ENCODE results near the gene FBXW11.
"Not testable (repeated sequence)": the region's sequence is repeated elsewhere in the genome, so short reads cannot be mapped to it uniquely, and the experiment has no call there.

The FBXW11 gene

DNA sequence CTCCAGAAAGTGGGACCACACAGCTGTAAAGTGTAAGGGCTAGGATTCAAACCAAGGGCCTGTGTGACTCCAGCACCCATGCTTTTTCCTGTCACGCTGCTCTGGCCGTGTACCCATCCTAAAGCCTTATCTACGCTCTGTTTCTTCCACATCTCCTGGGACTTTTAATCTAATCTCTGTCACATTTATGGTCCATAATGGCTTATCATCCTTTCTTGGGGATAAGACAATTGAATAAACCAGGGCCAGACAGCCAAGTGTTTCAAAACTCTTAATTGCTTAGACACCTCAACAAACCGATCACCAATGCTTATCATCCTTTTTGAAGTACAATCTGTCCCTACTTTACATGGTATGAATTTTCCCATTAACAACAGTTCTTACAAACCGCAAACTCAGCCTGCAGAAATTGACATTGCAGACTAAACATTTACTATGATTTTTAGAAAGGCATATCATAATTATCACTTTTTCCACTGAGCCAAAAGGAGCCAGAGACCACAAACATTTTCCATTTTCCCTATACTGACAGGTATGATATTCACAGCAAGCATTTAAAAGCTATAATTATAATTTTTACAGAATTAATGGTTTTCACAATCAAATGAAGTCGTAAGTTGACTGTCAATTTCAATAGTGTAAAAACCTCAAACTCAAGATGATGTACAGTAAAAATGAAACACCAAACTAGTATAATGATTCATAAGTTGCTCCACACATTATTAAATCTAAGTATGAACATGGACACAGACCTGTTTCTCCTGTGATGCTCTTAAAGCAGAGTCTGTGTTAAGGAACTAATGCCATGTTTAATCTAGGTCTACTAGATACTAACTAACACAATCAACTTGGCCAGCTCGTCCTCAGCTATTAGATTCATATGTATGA is 99.5 kb downstream of the FBXW11 start:
- DNase-seq: peak in 1 of 5 experiments; percentile 64

DNA sequence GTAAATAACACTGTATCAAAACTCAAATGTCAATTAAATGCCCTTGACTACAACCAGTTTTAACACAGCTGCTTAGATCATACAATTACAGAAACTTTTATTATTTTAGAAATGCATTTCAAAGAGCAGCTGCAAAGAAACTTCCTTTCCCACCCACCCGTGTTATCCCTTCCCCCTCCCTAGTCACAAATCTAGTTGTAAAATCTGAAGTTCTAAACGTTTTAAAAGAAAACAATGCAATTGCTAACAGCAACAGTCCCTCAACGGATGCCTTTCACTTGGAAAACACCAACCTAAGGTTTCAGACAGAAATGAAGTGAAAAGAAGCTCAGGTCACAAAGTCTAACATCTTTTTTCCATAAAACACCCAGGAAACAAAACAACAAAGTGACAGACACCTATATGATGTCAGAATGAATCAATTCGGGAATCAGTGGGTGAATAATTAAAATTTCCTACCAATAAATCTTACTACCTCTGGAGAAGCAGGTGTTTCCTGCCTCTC is 100.3 kb downstream of the FBXW11 start:
- DNase-seq: no peak

DNA sequence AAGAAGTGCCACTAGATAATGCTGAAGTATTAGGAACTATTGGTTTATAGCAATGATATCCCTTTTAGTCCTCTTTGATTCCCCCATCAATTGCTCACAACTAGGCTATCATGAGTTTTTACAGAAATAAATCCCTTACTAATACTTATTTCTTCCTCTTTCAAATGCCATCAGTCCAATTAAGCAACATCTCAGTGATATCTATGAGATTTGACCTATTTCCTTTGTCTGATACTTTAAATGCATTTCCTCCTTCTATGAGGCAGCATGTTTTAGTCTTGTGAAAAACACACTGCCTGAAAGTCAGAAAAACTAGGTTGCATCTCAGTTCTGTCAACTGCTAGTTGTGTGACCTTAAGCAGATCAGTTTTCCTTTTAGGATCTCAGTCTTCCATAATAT is 101.6 kb downstream of the FBXW11 start:
- DNase-seq: no peak

DNA sequence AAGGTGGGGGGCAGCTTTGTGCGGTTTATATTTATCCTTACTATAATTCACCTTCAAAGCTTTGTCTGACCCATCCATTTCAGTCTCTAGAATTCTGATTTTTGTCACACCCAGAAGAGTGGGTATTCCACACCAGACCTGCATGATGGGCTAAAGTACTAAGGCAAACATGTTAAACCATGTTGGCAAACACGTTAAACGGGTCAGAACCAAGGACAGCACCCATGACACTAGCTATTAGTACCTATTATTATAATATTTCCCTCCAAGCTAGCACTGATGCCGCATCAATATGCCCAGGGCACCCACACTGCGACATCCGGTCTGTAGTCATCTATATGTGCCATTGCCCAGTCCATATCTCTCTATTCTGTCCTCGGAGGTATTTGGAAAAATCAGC is 104.7 kb downstream of the FBXW11 start:
- DNase-seq: no peak

DNA sequence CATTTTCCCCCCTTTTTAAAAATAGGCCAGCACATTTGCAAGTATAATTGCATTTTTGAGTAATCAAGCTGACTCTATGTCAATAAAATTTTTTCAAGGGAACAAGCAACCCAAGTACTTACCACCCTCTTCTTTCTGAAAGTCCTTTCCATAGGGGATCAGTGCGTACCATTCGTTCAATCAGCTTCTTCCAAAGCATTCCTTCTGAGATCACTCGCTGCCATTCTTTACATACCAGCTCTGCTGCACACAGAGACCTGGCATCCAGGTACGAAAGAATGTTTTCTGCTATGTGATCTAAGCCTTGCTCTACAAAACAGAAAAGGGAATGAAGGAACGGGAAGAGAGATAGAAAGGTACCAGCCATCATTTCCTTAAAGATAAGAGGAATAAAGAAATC is 106.6 kb downstream of the FBXW11 start:
- no peak for DNase-seq

DNA sequence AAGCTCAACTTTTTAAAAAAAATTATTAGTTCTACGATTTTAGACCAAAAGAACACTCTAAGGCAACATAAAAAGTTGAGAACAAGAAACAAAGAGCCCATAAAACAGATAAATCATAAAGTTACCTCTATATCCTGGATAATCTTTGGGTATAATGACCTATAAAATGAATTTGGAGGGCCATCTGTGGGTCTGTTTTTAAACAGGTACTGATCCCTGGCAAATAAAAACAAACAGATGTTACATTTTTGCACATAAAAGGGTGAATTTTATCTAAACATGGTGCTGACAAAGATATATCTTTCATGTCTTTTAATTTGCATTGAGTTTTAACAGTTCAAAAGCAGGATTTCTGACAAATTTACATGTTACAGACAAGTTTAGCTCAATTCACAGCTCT is 107.6 kb downstream of the FBXW11 start:
- no peak for DNase-seq

DNA sequence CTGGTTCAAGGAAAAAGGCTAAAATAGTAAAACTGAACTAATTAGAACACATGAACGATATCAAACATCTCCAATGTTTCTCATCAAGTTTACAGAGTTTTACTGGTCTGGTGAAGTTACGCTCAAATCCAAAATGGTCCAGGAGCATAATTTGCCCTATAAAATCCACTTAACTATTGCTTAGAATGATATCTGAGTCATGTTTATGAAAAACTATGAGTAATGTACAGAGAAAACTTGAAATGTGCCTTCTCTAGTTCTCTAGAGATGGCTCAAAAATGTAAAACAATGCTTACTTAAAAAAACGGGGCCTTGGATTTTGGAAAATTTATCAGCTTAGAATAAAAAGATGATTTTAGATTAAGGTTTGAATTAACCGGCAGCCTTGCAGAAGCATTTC is 108.1 kb downstream of the FBXW11 start:
- DNase-seq: no peak

DNA sequence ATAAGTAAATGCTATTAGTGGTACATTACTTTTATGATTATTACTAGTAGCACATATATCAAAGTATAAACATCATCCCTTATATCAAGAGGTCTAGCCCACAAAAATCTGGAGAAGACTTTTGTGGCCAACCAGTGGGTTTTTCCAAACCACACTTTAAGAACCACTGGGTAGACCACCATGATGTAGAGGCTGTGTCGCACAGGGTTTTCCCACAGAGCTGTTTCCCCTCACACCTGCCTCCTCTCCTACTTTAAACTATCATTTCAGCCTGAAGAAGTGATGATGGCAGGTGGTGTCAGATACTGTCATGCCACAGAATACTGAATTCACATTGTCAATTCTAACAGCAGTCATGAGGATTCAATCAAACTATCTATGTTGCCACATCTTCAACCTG is 109.2 kb downstream of the FBXW11 start:
- peak in 1 of 5 experiments; percentile 11 for DNase-seq

DNA sequence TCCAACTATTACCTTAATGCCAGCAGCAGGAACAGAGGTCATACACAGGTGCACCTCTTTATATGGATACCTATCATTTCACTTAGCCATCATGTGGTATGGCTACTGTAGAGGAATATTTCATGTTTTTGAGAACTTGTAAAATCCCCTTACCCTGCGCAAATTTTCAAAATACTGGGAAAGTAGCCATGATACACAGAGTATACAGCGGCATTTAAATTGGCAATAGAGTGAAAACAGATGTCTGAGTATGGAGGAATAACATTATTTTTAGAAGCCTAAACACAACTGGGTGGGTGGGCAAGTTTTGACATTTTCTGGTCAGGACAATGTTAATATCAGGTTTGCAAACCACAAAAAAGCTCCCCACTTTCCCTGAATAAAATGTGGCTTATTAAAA is 111.4 kb downstream of the FBXW11 start:
- no peak for DNase-seq

DNA sequence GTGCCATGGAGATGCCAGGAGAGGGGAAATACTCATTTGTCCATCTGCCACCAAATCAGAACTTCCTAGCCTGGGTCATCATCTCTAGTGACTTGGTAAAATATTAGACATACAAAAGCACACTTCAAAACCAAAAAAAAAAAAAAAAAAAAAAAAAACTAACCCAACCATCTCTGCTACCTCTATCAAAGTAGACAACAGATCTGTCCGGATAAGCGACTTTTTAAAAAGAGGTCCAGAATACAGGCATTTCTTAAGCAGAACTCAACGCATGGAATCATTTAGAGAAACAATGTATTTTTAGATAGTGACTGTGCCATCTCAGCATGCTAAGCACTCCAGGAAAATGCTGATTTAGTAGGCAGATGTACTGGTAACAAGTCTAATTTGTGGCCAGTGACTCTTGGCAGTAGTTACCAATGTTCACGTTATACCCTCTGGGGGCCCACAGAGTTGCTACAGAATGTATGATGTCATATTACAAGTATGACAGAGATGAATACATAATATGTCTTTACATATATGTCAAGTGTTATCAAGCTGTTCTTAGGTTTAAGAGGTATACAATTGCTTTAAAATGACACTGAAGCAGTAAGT is 113.0 kb downstream of the FBXW11 start:
- DNase-seq: no peak

DNA sequence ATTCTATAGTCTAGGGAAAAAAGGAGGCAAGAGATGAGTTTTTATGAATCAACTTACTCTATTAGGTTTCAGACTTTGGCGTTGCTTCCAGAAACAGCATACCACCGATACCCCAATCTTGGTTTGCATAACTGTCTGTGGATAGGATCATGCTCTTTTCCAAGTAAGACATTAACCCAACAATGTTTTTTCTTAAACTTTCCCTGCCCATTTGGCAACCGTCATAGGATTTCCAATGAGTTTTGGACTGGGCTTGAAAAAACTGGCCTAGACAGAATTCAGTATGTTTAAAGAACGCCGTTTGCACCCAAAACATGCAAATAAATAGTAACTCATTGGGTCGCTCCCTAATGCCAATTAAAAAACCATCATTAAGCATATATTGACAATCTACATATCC is 114.8 kb downstream of the FBXW11 start:
- no peak for DNase-seq

DNA sequence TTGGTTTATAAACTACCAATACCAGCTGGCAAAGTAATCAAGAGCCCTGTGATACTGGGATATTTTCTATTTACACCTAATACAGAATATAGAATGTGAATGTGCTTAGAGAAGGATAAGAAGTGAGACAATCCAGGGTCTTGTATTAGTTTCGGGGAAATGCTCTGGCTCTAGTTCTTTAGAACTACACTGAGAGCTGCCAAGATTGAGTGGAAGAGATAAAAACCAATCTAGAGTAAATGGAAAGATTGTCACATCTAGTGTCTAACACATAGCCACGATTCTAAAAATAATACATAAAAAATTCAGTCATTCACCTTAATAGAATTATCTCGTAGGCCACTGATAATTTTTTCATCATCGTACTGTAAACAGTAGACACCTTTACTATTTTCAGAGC is 115.3 kb downstream of the FBXW11 start:
- no peak for DNase-seq

DNA sequence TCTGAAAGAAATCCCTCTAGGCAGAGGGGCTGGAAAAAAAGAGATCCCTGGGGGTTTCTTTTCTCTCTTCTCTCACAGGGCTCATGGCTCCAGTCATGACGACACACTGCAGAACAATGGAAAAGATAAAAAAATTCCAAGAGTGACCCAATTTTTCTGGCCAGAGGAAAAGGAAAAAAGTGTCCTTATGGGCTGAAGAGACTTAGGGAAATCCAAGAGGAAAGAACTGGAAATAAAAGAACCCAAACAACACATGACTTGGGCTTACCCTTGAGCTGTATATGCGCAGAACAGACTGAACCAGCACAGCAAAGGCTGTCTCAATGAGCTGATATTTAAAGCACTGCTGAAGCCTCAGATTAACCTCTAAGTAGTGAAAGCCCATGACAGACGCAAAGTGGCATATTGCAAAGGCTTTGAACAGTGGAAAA is 118.4 kb downstream of the FBXW11 start:
- DNase-seq: no peak

DNA sequence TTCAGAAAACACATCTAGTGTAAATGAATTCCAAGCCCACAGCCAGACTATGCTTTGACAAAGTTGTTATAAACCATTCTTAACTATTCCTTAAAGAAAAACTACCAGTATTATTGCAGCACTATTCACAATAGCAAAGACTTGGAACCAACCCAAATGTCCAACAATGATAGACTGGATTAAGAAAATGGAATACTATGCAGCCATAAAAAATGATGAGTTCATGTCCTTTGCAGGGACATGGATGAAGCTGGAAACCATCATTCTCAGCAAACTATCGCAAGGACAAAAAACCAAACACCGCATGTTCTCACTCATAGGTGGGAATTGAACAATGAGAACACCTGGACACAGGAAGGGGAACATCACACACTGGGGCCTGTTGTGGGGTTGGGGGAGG is 120.4 kb downstream of the FBXW11 start:
- DNase-seq: not testable (repeated sequence)

DNA sequence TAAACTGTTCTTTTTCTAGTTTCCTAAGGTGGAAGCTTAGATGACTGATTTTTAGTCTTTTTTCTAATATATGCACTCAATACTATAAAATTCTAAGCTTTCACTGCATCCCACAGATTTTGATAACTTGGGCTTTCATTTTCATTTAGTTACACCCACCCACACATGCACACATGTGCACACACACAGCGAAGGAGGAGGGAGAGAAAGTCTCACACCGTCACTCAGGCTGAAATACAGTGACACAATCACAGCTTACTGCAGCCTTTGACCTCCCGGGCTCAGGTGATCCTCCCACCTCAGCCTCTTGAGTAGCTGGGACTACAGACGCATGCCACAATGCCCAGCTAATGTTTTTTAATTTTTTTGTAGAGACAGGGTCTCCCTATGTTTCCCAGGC is 124.3 kb downstream of the FBXW11 start:
- DNase-seq: peak in 1 of 5 experiments; percentile 27

DNA sequence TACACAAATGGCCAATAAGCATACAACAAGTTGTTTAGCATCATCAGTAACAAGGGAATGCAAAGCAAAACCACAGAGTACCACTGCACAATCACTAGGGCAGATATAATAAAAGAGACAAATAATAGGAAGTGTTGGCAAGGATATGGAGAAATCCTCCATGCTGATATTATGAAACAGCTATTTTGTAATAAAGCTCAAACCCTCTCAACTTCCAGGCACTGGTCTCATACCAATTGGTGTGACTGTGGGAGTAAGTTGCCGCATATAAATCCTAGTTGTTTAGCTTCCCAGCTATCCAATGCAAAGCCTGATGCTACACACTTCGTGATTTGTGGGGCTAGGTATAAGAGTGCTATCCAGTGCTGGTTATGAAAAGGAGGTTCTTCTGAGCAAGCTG is 132.2 kb downstream of the FBXW11 start:
- no peak for DNase-seq

DNA sequence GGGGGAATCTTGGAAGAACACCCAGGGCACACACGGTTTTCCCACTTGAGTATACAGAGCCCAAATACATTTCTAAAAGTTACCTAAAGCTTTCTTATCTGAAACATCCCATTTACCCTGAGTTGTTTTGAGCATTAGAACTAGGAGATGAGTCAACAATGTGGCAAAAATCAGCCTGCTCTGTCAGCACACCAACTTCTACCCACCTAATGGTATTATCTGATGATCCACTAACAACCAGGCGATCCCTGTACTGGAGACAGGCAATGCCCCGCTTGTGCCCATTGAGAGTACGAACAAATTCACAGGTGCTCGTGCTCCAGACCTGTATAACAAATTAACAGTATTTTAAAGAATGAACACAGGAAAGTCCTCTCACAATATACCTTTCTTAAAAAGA is 133.8 kb downstream of the FBXW11 start:
- no peak for DNase-seq

DNA sequence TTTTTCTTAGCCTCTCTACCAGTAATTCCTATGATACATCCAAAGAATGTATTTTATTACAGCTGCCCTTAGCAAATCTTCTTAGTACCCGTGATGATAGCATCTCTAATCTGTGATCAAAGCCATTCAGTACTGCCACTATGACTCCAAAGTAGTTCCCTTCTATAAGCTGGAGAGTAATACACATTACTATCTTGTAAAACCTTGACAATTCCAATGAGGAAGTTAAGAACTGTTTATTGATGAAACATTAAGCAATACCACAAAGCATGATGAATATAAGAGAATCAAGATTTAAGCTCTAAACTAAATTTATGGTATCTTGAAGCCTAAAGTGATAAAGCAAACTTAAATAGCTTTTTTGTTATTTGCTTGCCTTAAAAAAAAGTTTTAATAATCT is 134.7 kb downstream of the FBXW11 start:
- no peak for DNase-seq

DNA sequence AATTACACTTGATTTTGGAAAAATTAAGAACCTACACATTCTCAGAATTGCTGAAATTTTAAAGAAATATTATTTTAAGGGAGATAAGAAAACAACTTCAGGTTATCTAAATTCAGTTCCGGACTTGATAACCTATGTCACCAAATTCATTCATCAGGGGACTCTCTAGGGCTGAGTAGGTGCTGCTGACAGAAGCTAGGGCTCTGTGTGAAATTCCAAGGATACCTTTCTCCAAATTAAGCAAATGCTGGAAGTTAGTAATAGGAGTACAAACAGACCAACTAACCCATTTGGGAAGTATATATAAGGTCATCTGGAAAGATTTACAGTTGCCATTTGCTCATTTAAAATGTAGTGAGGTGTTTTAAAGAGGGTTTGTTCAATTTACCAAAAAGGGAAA is 136.5 kb downstream of the FBXW11 start:
- DNase-seq: no peak

DNA sequence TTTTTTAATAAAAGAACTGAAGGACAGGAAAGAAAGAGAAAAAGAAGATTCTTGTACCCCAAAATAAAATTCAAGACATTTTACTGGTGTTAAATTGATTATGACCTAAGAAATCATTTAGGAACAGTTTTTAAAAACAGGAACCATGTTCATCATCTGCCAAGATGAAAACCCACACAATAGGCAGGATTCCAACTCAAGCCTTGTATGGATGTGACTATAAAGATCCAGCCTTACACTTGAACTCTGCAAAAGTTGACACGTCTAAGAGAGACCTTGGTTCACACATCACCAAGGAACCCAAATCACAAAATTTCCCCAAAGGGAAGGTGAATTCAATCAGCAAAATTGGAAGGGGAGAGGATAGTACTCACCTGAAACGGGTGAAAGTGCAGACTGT is 138.2 kb downstream of the FBXW11 start:
- no peak for DNase-seq

DNA sequence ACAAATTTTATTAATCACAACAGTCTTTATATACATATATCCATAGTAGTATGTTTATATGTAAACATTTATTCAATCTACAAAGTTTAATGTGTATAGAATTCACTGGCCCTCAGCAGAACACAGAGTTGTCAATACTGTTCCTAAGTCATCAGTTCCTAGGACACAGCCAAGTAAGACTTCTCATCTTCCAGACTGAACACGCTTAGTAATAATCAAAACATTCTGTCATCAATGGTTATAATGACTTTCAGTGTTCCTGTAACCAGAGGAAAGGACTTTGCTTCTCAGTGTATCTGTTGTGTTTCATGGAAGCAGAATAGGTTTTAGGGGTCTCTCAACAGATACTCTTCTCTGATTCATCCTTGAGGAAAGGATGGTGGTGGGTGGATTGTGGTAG is 138.7 kb downstream of the FBXW11 start:
- no peak for DNase-seq

DNA sequence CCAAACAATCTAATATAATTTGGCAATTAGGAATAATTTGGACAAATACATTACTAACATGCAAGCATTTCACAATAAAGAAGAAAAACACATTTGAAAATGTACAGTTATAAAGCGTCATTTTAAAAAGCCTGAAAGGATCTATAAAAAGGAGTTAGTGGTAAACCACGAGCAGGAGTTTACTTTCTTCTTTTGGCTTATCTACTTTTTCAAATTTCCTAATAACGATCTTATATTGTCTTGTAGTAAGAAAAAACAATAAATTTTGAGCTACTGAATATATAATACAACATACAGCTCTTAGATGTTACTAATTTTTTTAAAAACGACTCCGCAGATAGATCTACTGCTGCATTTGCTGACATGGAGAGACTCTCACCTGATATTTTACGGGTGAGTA is 141.0 kb downstream of the FBXW11 start:
- no peak for DNase-seq

DNA sequence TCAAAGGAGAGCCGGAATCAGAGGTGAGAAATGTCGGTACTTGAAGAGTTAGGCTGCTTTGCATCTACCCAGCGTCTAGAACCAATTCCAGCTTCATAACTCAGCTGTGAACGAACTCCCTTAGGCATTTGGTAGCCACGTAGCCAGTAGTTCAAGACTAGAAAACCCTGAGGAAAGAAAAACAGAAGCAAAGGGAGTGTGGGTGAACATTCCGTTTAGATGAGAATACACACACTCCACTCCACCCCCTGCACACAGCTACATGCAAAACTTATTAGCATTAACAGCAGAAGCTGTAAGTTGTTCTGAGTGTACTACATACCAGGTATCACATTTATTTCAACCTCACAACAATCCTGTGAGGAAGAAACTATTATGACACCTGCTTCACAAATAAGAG is 142.5 kb downstream of the FBXW11 start:
- no peak for DNase-seq

DNA sequence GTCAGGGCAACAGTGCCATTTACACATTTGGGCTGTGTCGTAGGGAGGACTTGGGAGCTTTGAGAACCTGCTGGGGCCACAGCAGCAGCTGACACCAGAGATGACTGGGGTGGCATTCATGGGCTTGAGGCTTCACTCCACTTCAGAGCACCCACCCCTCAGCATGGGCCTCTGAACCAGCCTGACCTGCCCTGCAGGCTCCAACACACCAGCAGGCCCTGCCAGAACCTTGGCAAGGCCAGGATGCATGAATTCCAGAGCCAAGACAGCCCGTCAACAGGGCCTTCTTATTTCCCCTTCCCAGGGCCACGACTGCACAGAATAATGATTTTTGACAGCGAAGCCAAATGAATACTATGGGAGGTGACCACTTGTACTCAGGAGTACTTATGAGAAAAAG is 143.8 kb downstream of the FBXW11 start:
- no peak for DNase-seq
